Smooth muscle cell of the brain vasculature (primary cell): Measurements from ENCODE around the gene PTEN.
A peak's percentile ranks its signal among the peaks of the same experiment; 100 is the strongest.
"Not testable (repeated sequence)": the region's sequence is repeated elsewhere in the genome, so short reads cannot be mapped to it uniquely, and the experiment has no call there.

Experiments used
- DNase-seq: peaks from one replicate; pipeline ENCODE4 v3.0.0-alpha.2; 2012; ENCODE audit warnings: low read depth, low spot score

PTEN gene

DNA sequence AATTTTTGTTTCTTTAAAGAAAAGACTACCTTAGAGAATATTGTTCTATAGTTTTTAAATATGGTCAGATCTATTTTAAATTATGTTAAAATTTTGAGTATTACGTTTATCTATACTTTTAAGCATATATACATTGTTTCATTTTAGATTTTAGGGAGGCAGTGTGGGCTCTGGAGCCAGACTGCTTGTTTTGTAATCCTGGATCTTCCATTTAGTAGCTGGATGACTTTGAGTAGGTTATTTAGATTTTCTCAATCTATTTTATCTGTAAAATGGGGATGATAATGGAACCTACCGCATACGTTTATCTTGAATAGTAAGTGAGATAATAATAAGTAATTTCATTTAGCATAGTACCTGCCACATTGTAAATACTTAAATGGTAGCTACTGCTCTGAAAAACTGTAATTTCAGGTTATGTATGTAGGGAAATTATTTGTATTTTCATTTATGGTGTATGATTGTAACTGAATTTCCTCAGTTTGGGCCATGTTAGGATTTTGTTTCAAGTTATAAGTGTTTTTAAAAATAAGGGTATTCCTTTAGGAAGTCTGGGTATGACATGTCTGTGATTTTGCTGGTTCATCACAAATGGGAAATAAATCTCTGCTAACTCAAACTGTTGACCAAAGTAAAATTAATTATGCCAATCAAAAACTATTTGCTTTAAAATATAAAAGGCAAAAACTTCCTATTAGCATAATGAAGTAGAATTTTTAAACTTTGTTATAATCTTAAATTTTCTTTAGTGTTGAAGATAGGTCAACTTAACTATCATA, 6.5 kb downstream of the PTEN start:
- no peak for DNase-seq

DNA sequence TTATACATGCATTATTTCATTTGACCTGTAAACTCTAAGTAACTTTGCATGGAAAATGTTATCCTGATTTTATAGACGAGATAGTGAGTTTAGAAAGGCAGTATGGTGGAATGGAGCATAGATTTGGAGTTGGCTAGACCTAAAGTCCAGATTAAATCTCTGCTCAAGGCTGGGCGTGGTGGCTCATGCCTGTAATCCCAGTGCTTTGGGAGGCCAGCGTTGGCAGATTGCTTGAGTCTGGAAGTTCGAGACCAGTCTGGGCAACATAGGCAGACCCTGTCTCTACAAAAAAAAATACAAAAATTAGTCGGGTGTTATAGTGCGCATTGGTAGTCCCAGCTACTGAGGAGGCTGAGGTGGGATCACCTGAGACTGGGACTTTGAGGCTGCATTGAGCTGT, 9.4 kb downstream of the PTEN start:
- DNase-seq: no peak

DNA sequence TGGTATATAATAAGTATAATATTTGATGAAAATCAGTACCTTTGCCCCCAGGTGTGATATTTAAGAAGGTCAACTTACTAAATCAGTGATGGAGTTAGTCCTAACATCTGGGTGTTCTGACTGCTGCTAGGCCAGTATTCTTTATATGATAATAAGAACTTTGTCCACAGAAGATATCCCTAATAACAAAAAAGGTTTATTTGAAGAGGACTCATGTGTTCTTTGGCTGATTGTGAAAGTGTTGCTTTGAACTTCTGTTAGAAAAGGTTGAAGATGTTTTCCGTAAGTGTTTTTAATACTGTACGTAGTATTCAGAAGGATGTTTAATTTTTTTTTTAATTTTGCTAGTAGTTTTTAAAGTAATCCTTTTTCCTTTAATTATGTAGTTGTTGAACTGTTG, 10.2 kb downstream of the PTEN start:
- DNase-seq: no peak

DNA sequence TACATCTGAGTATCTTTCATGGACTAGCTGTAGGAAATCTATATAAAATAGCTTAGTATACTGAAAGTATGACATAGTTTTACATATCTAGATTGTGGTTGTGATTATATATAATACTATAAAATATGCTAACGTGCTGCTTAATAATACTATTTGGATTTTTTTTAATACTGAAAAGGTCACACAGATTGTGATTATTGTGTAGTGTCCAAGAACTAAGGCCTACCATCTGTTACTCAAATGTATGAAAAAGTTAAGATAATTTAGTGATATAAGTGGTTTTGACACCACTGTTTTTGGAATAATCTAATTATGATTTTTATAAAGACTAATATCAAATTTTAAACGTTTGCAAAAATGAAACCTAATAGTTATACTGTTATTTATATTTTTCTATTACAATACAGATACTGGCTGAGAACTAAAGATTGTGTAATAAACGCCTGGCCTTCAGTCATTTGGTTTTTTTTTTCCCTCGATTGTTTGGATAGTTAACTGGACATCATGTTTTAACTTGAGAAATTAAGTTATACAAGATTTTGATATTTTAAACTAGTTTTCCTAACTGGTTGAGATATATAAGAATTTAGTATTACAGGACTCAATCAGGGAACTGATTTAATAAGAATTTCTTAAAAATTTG, 12.6 kb downstream of the PTEN start:
- no peak for DNase-seq

DNA sequence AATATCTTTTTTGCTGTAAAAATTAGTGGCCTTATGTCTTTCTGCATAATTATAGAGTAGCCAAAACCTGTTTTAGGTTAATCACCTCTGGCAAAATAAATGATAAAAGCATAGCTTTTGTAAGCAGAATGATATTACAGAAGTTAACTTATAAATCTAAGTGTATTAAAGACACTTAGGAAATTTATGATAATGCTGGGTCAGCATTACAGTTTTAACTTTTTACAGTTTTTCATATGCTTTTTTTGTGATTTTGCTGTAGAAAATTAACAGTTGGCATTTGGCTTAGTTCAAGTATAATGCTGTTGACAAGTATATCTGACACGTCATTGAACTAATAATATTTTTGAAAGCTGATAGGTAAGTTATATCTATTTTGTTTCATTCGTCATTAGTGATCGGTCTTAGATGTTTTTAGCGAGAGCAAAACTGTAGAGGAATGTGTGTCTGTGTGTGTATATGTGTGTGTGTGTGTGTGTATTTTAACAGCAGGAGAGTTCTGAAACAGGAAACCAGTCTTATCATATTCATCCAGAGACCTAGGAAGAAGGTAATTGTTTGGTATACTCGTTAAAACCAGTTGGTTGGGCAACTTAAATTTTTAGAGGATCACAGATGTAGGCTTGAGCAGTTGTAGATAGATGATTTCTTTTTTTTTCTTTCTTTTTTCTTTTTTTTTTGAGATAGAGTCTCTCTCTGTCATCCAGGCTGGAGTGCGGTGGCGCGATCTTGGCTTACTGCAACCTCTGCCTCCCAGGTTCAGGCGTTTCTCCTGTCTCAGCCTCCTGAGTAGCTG, 15.4 kb downstream of the PTEN start:
- DNase-seq: no peak

DNA sequence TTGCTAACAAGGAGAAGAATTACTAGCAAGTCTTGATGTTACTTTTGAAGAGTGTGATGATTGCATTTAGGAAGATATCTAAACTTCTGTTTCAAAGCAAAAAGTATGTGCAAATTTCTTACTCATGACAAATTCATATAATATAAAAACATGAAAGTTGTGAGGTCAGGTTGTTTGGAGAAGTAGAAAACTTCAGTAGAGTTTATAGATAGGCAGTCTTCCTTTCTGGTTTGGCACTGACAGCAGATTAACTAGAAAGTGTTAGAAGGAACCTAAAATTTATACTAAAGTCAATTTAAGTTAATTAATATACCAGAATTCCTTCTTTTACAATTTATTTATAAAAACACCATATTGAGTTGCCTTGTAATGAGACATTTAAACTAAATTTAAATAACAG, 16.9 kb downstream of the PTEN start:
- no peak for DNase-seq

DNA sequence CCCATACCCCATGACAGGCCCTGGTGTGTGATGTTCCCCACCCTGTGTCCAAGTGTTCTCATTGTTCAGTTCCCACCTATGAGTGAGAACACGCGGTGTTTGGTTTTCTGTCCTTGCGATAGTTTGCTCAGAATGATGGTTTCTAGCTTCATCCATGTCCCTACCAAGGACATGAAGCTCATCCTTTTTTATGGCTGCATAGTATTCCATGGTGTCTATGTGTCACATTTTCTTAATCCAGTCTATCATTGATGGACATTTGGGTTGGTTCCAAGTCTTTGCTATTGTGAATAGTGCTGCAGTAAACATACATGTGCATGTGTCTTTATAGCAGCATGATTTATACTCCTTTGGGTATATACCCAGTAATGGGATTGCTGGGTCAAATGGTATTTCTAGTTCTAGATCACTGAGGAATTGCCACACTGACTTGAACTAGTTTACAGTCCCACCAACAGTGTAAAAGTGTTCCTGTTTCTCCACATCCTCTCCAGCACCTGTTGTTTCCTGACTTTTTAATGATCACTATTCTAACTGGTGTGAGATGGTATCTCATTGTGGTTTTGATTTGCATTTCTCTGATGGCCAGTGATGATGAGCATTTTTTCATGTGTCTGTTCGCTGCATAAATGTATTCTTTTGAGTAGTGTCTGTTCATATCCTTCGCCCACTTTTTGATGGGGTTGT, 18.1 kb downstream of the PTEN start:
- not testable (repeated sequence) for DNase-seq

DNA sequence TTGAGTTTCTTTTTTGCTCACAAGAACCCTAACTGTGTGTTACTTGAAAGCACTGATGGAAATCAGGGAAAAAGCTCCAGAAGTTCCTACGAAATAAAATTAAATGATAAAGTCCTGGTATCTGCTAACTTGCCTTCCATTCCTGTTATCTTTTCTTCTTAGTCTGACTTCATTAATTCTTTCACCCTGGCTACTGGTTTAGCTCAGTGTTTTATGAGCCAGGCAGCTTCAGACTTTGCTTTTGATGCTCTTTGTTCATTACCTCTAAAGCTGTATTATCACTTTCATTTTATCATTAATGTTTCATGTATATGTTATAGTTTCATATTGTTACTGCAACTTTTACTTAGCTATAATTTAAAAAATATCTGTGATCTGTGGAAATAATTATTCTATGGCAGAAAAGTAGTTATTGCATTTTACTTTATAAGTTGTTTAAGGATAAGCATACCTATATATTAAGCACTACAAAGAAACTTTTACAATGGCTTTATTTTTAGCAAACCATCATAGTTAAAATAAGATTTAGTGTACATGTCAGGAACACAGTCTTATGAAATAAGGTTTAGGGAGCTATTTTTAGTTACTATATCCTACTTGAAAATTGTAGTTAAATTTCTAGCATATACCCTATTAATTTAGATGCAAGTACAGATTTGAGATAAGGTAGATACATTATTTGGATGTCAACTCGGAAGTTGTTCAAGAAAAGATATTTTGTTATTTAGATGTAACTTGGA, 19.3 kb downstream of the PTEN start:
- no peak for DNase-seq

DNA sequence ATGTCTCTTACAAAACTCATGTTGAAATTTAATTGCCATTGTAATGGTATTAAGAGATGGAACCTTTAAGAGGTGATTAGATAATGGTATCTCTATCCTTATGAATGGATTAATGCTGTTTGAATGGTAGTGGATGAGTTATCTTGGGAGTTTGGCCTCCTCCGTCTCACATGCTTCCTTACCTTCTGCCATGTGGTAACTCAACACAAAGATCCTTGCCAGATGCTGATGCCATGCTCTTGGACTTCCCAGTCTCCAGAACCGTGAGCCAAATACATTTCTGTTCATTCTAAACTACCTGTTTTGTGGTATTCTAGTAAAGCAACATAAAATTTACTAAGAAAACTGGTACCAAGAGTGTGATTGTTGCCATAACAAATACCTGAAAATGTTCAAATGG, 23.2 kb downstream of the PTEN start:
- no peak for DNase-seq

DNA sequence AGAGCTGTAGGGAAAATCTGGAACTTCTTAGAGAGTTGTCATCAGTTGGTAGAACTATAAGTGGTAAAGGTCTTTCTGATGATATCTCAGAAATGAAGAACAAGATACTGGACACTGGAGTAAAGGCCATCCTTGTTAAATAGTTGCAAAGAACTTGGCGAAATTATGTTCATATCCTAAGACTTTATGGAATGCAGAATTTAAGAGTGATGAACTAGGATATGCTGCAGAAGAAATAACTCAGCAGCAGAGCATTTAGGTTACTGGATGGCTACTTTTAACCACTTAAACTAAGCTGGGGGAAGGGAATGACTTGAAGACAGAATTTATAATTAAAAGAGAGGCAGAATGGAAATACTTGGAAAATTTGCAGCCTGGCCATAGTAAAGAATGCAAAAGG, 23.7 kb downstream of the PTEN start:
- no peak for DNase-seq

DNA sequence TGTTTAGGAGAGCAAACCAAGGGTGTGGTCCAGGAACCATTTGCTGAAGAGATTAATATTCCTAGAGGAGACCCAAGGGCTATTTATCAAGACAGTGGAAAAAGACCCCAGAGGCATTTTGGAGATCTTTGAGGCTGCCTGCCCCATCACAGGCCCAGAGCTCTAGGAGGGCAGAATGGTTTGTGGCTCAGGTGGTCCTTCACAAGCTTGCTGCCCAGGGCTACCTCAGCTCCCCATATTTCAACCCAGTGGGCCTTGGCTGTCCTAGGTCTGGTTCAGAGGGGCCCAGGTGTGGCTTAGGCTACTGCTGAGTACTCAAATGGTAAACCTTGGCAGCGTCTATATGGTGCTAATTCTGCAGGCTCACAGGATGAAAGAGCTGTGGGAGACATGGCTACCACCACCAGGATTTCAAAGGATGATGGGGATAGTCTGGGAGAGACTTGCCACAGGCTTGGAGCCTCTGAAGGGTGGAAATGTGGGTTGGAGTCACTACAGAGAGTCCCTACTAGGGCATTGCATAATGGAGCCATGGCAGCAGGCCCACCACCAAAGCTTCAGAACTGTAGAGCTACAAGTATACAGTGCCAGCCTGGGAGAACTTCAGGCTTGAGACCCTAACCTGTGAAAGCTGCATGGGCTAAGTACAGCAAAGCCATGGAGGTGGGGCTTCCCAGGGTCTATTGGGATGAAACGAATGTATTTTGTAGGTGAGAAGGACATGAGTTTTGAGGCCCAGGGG, 24.3 kb downstream of the PTEN start:
- DNase-seq: no peak

DNA sequence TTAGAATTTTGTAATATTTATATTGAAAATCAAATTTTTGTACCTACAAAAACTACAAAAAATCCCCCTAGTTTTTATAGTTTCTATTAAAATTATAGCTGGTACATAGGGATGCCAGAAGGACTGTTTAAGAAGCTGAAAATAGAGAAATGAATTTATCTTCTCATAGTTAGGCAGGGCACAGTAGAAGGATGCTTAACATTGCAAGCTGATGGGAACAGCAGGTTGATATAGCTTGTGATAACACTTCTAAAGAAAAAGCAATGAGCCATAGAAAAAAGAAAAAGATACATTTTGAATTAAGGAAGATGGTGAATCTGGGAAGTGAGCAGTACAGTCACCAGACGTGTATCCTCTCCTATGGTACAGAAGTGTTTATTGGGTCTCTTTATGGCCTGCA, 32.0 kb downstream of the PTEN start:
- no peak for DNase-seq

DNA sequence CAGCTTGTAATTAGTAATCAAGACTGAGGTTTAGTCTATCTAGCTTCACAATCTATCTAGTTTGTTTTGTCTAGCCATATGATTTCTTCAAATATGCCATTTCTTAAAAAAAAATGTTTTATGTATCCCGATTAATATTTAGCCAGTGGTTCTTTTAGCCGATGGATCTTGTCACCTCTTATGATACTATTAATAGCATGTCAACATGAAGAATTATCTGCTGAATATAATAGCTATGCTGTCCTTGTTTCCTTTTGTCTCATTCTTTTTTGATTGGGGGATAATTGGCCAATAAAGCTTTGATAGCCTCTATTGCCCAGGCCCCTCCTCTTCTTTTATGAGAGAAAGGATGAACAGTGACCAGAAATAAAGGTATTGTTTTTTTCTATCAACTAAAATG, 32.8 kb downstream of the PTEN start:
- no peak for DNase-seq

DNA sequence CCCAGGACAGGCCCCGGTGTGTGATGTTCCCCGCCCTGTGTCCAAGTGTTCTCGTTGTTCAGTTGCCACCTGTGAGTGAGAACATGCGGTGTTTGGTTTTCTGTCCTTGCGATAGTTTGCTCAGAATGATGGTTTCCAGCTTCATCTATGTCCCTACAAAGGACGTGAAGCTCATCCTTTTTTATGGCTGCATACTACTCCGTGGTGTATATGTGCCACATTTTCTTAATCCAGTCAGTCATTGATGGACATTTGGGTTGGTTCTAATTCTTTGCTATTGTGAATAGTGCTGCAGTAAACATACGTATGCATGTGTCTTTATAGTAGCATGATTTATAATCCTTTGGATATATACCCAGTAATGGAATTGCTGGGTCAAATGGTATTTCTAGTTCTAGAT, 34.5 kb downstream of the PTEN start:
- not testable (repeated sequence) for DNase-seq

DNA sequence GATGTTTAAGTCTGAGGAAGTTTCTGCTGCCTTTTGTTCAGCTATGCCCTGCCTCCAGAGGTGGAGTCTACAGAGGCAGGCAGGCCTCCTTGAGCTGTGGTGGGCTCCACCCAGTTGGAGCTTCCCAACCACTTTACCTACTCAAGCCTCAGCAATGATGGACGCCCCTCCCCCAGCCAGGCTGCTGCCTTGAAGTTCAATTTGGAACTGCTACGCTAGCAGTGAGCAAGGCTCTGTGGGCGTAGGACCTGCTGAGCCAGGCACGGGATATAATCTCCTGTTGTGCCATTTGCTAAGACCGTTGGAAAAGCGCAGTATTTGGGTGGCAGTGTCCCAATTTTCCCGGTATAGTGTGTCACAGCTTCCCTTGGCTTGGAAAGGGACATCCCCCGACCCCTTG, 40.0 kb downstream of the PTEN start:
- not testable (repeated sequence) for DNase-seq

DNA sequence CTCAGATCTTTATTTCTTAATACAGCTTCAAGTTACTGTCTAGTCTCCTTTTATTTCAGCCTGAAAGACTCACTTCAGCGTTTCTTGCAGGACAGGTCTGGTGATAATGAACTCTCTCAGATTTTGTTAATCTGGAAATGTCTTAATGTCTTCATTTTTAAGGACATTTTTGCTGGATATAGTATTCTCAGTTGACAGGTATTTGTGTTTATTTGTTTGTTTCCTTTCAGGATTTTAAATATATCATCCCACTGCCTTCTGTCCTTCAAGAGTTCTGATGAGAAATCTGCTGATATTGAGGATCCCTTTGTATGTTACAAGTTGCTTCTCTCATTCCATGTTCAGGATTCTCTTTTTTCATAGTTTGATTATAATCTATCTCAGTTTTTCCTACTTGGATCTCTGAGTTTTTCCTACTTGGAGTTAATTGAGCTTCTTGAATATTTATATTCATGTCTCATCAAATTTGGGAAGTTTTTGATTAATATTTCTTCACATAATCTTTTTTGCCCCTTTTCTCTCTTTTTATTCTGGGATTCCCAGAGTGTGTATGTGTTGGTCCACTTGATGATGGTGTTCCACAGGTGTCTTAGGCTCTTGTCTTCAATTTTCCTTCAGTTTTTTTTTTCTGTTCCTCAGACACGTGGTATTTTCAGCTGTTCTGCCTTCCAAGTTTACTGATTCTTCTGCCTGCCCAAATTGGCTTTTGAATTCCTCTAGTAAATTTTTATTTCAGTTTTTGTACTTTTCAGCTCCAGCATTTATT, 49.9 kb downstream of the PTEN start:
- no peak for DNase-seq

DNA sequence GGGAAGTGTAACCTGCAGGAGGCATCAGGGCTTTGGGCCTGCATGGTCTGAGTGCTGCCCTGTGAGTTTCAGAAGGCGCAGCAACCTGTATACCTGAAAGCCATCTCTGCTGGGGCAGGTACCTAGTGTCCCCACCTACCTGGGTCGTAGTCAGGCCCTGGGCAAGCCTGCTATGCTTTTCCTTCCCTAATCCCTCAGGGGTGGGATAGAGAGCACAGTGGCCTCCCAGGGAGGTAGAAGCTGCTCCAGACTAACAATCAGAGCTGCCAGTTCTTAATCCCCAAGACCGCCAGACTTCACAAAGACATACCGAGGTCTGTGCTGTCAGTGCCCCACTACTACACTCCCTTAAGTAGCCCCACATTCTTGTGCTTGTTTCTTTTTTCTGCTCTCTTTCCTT, 52.0 kb downstream of the PTEN start:
- no peak for DNase-seq

DNA sequence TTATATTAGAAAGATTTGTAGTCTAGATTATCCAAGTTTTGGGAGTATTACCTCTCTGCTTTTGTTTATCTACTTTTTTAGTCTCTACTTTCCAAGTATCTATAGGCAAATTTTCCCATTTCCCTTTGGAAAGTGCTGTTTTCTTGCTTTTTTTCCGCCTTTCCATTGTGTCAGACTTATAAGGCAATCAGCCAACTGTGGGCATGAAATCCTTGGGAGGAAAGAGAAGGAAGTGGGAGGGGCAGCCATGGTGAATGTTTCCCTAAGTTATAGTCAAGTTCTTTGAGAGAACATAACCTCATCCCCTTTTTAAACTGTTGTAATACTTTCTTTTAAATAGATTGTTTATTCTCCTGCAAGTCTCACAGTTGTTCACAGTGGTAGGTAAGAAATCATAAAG, 52.6 kb downstream of the PTEN start:
- peak; percentile 29 for DNase-seq

DNA sequence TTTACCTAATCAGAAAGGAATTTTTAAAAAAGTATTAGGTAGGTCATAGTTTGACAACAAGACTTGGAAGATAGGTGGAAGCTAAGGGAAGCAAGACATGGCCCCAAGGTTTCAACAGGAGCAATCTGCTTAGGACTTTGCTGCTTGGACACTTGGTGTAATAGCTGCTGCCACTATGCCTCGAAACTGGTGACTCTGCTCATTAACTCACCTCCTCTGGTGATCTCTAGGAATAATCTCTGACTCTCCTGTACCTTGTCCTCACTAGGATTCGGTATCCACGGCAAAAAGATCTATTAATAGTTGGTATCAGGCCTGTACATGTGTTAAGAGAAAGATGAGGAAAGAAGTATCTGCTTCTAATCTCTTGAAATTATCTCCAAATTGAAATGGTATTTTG, 53.1 kb downstream of the PTEN start:
- DNase-seq: no peak

DNA sequence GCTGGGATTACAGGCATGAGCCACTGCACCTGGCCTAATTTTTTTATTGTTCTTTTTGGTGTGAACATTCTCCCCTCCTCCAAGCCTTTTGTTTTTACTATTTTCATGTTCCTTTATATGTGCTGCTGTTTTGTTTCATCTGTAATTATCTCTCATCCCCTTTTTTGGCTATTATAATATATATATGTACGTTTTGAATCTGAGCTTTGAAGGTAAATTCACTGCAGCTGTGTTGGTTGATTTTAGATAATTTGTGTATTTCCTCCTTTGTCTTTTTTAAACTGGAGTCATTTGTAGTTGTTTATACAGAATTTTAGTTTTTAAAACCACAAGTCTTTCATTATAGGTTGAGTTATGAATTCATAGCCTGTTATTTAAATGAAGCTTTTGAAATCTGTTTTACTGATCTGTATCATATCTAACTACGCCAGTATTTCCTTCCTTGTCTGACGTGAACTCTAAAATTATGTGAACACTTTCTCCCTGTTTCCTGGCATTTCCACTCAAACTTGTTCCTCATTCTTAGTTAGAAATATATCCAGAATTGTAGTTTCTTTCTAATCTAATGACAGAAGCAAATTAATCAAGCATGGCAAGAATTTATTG, 54.9 kb downstream of the PTEN start:
- DNase-seq: no peak
